ENCODE data around the gene PRKAR1A.

PRKAR1A gene

GRCh38 chr17:68541816-68542215, 29.6 kb downstream of the PRKAR1A start:
- TF ChIP-seq CTCF (IDR thresholded peaks at IDR 0.05; ENCODE audit: control insufficient read depth, extremely low read depth, insufficient read depth), result no peak
- DNase-seq (ENCODE audit: low read depth), result no peak
- no peak overlapping the region for H3K4me3 ChIP-seq (ENCODE audit: low read depth, low read length)

GRCh38 chr17:68542698-68543463, 30.7 kb downstream of the PRKAR1A start:
- no peak for TF ChIP-seq CTCF (IDR thresholded peaks at IDR 0.05; ENCODE audit: control insufficient read depth, extremely low read depth, insufficient read depth)
- no peak overlapping the region for H3K4me3 ChIP-seq (ENCODE audit: low read depth, low read length)
- no peak for DNase-seq (ENCODE audit: low read depth)

- no peak overlapping the region for H3K4me3 ChIP-seq (ENCODE audit: low read depth, low read length)
- no peak for DNase-seq (ENCODE audit: low read depth)
- no peak for TF ChIP-seq CTCF (IDR thresholded peaks at IDR 0.05; ENCODE audit: control insufficient read depth, extremely low read depth, insufficient read depth)
Observed at GRCh38 chr17:68544111-68544915, 32.1 kb downstream of the PRKAR1A start.

GRCh38 chr17:68556551-68556950, 44.3 kb downstream of the PRKAR1A start:
- no peak for TF ChIP-seq CTCF (IDR thresholded peaks at IDR 0.05; ENCODE audit: control insufficient read depth, extremely low read depth, insufficient read depth)
- DNase-seq (ENCODE audit: low read depth), result no peak
- H3K4me3 ChIP-seq (ENCODE audit: low read depth, low read length), result no peak overlapping the region

GRCh38 chr17:68559316-68559715, 47.1 kb downstream of the PRKAR1A start:
- no peak for TF ChIP-seq CTCF (IDR thresholded peaks at IDR 0.05; ENCODE audit: control insufficient read depth, extremely low read depth, insufficient read depth)
- no peak for DNase-seq (ENCODE audit: low read depth)
- H3K4me3 ChIP-seq (ENCODE audit: low read depth, low read length), result no peak overlapping the region

GRCh38 chr17:68560966-68561720, 48.9 kb downstream of the PRKAR1A start:
- no peak overlapping the region for H3K4me3 ChIP-seq (ENCODE audit: low read depth, low read length)
- no peak for TF ChIP-seq CTCF (IDR thresholded peaks at IDR 0.05; ENCODE audit: control insufficient read depth, extremely low read depth, insufficient read depth)
- DNase-seq (ENCODE audit: low read depth), result no peak

All from LNCaP clone FGC (cell line).